ENCODE results near the gene OR2A14. TPM values are rescaled to one million over a fixed set of nuclear protein-coding genes. Genes with fewer than 3 reads are reported as not detected.

OR2A14 gene
- total and polyA plus RNA-seq, 2 of the 4 experiments (the other 2 are of a cell fraction), result not detected

DNA sequence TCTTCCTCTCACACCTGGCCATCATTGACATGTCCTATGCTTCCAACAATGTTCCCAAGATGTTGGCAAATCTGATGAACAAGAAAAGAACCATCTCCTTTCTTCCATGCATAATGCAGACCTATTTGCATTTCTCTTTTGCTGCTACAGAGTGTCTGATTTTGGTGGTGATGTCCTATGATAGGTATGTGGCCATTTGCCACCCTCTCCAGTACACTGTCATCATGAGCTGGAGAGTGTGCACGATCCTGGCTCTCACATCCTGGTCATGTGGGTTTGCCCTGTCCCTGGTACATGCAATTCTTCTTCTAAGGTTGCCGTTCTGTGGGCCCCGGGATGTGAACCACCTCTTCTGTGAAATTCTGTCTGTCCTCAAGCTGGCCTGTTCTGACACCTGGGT, 19.2 kb downstream of the OR2A14 start:
- ChIA-PET CTCF (no interaction called here), POLR2A (ENCODE audit: unreplicated experiment) (no interaction called here)
- WGBS, 2 experiments (ENCODE audit: extremely low coverage in 2 of 2, insufficient read length in 1 of 2), result 100% methylated on average over 2 of the region's 3 CpGs; no CpG with 5 or more reads in 1 of the 2 experiments
- no peaks in the 10 kb centered on the region for H3K4me1 ChIP-seq (ENCODE audit: control insufficient read depth, insufficient read depth, low read length)
- no TSS peak for BruUV-seq (replicated peaks)
- H2AFZ ChIP-seq (replicated peaks; ENCODE audit: low read length, poor library complexity), result no peak overlapping the region
- no peak overlapping the region for H4K91ac ChIP-seq (ENCODE audit: insufficient read depth, low read depth, low read length)
- dilution Hi-C loops (cut with HindIII; ENCODE audit: low sequenced_read_pairs, unreplicated experiment) (no loop called here), intact Hi-C loops (cut with micrococcal nuclease) (no loop called here), in situ Hi-C loops (cut with MboI; ENCODE audit: low sequenced_read_pairs) (no loop called here)
- no peak overlapping the region for H2BK5ac ChIP-seq (ENCODE audit: low read depth, low read length, poor library complexity, severe bottlenecking)
- H3K27me3 ChIP-seq (ENCODE audit: control insufficient read depth, insufficient read depth, low read length), result no peaks in the 10 kb centered on the region
- H3K14ac ChIP-seq (replicated peaks; ENCODE audit: low read depth, low read length), result no peak overlapping the region
- TF ChIP-seq NFE2L2 (IDR thresholded peaks at IDR 0.05; ENCODE audit: low read depth, low read length), result no peak
- no peak for TF ChIP-seq RFX5 (IDR thresholded peaks at IDR 0.05; ENCODE audit: low read depth, low read length)
- no peak for TF ChIP-seq SMC3 (IDR thresholded peaks at IDR 0.05; ENCODE audit: low read depth, low read length)
- no peak for TF ChIP-seq RCOR1 (IDR thresholded peaks at IDR 0.05; ENCODE audit: insufficient replicate concordance, low read length)
- TF ChIP-seq MXI1 (IDR thresholded peaks at IDR 0.05; ENCODE audit: borderline replicate concordance, low read depth, low read length), result no peak
- TF ChIP-seq MAFK (IDR thresholded peaks at IDR 0.05; ENCODE audit: low read depth, low read length), result no peak
- H3K56ac ChIP-seq (ENCODE audit: extremely low read depth, insufficient read depth, low read length), result no peak overlapping the region
- ATAC-seq (ENCODE audit: low read depth) (no peak), DNase-seq (no peak)
- H2AK9ac ChIP-seq (replicated peaks; ENCODE audit: low read depth, low read length, poor library complexity), result no peak overlapping the region
- H2AK5ac ChIP-seq (ENCODE audit: low read depth, low read length), result no peak overlapping the region
- no peak overlapping the region for H3K23ac ChIP-seq (ENCODE audit: low read depth, low read length)
- H2BK120ac ChIP-seq (ENCODE audit: low read depth, low read length), result no peak overlapping the region
- peaks cover 3% of the 10 kb centered on the region for H3K9me3 ChIP-seq (ENCODE audit: control insufficient read depth, insufficient read depth, low read length)
- H3K4ac ChIP-seq (ENCODE audit: low read depth, low read length), result no peak overlapping the region
- no peak overlapping the region for H3K9ac ChIP-seq (ENCODE audit: low read depth, low read length)
- no peak overlapping the region for H4K5ac ChIP-seq (ENCODE audit: low read depth, low read length)
- no peaks in the 10 kb centered on the region for H3K36me3 ChIP-seq (ENCODE audit: control insufficient read depth, insufficient read depth, low read length)
- H2BK15ac ChIP-seq (ENCODE audit: low read depth, low read length), result no peak overlapping the region
- no peaks in the 10 kb centered on the region for H3K79me1 ChIP-seq (ENCODE audit: low read depth in 1 of 2, low read length in 2 of 2)
- no peak overlapping the region for H3K4me3 ChIP-seq (ENCODE audit: insufficient read depth, low read depth, low read length)
- no peak overlapping the region for H3K27ac ChIP-seq (ENCODE audit: insufficient read depth, low read length)
- H2BK20ac ChIP-seq (ENCODE audit: low read depth, low read length), result no peak overlapping the region
- H4K8ac ChIP-seq (ENCODE audit: low read depth in 2 of 2, low read length in 2 of 2), result no peak overlapping the region
- no peak overlapping the region for H3K4me2 ChIP-seq (ENCODE audit: low read depth, low read length)
- H3K9me1 ChIP-seq (ENCODE audit: insufficient read depth, low read length), result no peaks in the 10 kb centered on the region
- no peak overlapping the region for H3K18ac ChIP-seq (ENCODE audit: low read depth, low read length)
- no peaks in the 10 kb centered on the region for H4K20me1 ChIP-seq (ENCODE audit: insufficient read depth, low read length)
